C4-2B (cell line): ENCODE results near the gene NDUFA11.

ENCODE experiments used
- H3K27ac ChIP-seq: fragments of 450-650 bp; 2 replicates; pipeline ENCODE4 v1.5.1; 2017
- ZFX ChIP-seq: fragments of 450-650 bp; IDR thresholded peaks from 2 replicates; pipeline ENCODE4 v1.6.1; 2017
- TF ChIP-seq, protein P1 (sequence below): fragments of 450-650 bp; conservative IDR thresholded peaks from 2 replicates; pipeline ENCODE4 v1.5.1; 2017; ENCODE audit warnings: mild to moderate bottlenecking

NDUFA11 gene

DNA sequence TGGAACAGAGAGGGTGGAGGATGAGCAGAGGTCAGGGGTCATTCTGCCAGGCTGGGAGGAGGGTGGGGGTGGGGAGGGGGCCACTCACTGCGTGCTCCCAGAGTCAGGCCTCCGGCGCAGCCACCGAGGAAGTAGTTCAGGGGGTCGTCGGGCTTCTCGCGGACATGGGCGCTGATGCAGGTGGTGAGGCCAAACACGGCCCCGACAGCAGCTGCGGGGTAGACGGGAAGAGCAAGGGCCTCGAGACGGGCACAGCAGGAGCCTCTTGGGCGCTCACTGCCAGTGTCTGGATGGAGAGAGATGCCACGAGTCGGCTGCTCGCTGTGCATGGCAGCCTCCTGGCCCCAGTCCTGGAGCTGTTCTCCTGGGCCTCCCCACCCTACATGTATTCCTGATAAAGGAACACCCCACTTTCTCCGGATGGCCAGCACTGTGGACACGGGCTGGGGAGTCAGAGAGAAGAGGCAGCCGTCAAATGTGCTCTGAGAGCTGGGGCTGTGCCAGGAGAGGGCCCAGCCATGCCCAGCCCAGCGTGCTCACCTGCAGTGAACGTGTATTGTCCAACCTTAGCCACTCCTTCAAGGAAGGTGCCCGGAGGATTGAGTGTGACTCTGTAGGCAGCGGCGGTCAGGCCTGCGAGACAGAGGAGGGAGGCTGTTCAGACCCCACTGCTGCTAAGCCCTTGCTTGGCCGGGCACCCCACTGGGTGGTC, 7.1 kb downstream of the NDUFA11 start:
- TF ChIP-seq ZFX: no peak
- TF ChIP-seq, protein P1, sequence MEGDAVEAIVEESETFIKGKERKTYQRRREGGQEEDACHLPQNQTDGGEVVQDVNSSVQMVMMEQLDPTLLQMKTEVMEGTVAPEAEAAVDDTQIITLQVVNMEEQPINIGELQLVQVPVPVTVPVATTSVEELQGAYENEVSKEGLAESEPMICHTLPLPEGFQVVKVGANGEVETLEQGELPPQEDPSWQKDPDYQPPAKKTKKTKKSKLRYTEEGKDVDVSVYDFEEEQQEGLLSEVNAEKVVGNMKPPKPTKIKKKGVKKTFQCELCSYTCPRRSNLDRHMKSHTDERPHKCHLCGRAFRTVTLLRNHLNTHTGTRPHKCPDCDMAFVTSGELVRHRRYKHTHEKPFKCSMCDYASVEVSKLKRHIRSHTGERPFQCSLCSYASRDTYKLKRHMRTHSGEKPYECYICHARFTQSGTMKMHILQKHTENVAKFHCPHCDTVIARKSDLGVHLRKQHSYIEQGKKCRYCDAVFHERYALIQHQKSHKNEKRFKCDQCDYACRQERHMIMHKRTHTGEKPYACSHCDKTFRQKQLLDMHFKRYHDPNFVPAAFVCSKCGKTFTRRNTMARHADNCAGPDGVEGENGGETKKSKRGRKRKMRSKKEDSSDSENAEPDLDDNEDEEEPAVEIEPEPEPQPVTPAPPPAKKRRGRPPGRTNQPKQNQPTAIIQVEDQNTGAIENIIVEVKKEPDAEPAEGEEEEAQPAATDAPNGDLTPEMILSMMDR: no peak
- no peak overlapping the region for H3K27ac ChIP-seq

DNA sequence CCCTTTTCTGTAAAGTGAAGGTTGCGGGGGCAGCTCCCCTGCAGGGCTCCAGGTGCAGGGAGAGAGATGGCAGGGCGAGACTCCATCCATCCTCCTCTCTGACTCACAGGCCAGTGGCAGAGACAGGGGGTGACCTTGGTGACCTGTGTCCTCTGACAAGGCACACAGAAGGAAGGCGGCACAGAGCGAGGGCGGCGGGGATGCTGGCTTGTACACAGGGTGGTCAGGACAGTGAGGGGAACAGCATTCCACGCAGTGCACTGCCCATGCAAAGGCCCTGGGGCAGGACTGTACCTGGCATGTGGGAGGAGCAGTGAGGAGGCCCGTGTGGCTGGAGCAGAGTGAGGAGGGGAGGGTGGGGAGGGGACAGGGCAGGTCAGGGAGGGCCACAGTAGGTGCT, 7.7 kb downstream of the NDUFA11 start:
- no peak overlapping the region for H3K27ac ChIP-seq
- no peak for TF ChIP-seq ZFX
- TF ChIP-seq, protein P1: no peak

DNA sequence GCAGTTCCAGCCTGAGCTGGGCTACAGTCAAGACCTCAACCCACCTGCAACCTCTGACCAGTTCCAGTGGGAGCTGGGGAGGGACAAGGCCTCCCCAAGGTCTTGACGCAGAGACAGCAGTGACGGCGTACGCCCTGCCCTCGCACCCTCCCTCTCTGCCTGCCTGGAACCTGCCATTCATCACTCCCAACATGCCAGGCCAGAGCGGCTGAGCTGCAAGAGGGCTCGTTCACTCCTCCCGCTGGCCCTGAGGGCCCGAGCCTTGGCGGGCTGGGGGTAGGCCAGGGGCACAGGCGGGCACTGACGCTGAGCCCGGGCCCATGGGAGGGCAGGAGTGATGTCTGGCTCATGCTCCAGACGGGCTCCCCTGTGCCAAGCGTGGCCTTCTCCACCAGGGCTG, 8.2 kb downstream of the NDUFA11 start:
- H3K27ac ChIP-seq: no peak overlapping the region
- TF ChIP-seq, protein P1: no peak
- no peak for TF ChIP-seq ZFX

DNA sequence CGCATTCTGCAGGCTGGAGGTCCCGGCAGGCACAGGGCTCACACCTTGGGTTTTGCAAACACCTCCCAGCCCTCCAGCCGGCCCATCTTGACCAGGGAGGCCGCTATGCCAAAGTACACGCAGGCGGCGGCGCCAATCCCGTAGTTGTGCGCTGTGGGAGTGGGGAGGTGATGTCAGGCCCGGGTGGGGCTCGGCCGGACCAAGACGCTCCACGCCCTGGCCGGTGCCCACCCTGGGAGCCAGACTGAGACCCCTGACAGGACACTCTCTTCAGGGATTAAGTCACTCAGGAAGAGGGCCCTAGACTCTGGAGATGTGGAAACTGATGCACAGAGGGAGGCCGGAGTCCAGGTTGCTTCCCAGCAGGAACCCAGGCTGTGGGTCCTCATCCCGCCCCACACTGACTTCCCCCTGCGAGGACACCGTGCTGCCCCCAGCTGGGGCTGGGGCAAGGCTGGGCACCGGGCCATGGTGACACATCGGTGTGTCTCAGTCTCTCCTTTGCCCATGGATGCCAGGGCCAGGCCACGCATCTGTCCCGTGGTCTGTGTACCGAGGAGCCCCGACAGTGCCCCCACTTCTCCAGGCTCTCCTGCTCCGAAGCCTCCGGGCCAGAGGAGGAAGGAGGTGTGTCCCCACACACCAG, 8.8 kb downstream of the NDUFA11 start:
- TF ChIP-seq, protein P1: no peak
- no peak for TF ChIP-seq ZFX
- no peak overlapping the region for H3K27ac ChIP-seq

DNA sequence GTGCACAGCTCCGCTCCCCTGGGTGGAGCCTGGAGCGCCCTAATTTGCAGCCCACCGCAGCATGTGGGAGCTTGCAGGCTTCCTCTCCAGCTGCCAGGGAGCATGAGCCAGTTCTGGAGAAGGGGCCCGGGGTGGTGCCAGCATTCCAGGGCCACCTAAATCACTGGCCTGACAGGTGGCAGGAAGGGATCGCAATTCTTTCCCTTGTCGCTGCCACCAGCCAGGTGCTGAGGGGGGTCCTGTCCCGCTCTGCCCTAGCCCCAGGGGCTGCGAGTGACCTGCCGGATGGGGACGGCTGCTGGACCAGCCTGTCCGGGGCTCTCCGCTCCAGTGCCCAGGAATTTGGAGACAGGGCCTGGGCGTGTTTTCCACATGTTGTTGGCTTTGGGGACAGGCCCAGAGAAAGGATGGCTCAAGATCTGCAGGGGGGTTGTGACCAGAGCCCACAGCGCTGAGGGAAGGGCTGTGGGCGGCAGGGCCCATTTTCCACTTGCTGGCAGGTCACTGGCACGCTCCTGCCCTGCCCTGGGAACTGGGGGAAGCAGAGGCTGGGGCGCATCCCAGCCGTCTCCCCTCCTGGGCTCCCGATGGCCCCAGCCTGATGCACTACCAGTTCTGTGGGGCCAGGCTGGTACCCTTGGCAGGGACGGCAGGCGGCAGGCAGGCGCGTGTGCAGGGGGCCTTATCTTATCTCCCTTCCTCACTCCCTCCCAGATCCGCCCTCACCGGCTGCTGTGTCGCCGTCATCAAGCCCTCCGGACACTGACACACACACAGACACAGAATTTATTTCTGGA, 9.5 kb downstream of the NDUFA11 start:
- no peak for TF ChIP-seq ZFX
- TF ChIP-seq, protein P1: no peak

DNA sequence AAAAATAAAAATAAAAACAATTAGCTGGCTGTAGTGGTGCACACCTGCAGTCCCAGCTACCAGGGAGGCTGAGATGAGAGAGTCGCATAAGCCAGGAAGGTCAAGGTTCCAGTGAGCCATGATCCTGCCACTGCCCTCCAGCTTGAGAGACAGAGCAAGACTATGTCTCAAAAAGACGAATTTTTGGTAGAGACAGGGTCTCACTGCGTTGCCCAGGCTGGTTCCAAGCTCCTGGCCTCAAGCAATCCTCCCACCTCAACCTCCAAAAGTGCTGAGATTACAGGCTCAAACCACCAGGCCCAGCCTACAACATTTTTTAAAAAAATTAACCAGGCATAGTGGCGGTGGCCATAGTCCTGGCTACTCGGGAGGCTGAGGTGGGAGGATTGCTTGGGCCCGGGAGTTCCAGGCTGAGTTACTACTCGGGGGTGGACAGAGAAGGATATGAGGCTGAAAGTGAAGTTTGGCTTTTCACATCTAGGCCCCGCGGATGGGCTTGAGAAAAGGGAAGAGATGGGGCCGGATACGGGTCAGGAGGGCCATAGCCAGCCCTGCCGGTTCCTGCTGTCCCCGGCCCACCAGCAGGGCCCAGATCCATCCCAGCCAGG, 10.2 kb downstream of the NDUFA11 start:
- TF ChIP-seq ZFX: no peak
- TF ChIP-seq, protein P1: no peak
- no peak overlapping the region for H3K27ac ChIP-seq

More for the DNA sequence above, 9.5 kb downstream of the NDUFA11 start:
- no peak overlapping the region for H3K27ac ChIP-seq
